ENCODE results near the gene C6orf120. TPM values are rescaled to one million over a fixed set of nuclear protein-coding genes. Genes with fewer than 3 reads are reported as not detected.

C6orf120 gene
- total RNA-seq, 2 donors from 2014 or later: 28.7 to 31.9 TPM

GRCh38 chr6:169752074-169752623 is 50.2 kb downstream of the C6orf120 start:
- no peak for TF ChIP-seq CTCF (IDR thresholded peaks at IDR 0.05)
- H3K4me3 ChIP-seq: peak overlapping the region; percentile 80
- H3K27me3 ChIP-seq: no peaks in the 10 kb centered on the region
- intact Hi-C loops (cut with DNase I): loop anchor here (10.0 kb wide), 1 partner anchor 47 kb away; the partner anchor contains the start of genes C6orf120 and WDR27
- peak overlapping the region; percentile 81 to 99 for H3K9ac ChIP-seq (ENCODE audit: low read depth in 2 of 2, low read length in 2 of 2)
- H3K36me3 ChIP-seq: no peaks in the 10 kb centered on the region
- no peaks in the 10 kb centered on the region for H3K9me3 ChIP-seq
- peak overlapping the region; percentile 95 for H3K27ac ChIP-seq
- peak; percentile 23 for DNase-seq
- peaks cover 10% of the 10 kb centered on the region for H3K4me1 ChIP-seq

Other genes with a start within 250 kb of the C6orf120 start
- gene WDR27, start 97 bp upstream of the C6orf120 start, total RNA-seq: 10 to 100 TPM; 17.4 to 43.8 TPM
- gene PHF10, start 22.4 kb downstream of the C6orf120 start, total RNA-seq: 10 to 100 TPM; 37.5 to 39.6 TPM
- 1 to 10 TPM; 1.4 to 2.2 TPM for gene DYNLT2, start 49.4 kb downstream of the C6orf120 start, total RNA-seq
- 10 to 100 TPM; 14.2 to 15.7 TPM for gene ERMARD, start 49.5 kb downstream of the C6orf120 start, total RNA-seq